HG02763 (cell line): Measurements from ENCODE around the gene CITED1.
"Not testable (repeated sequence)": the region's sequence is repeated elsewhere in the genome, so short reads cannot be mapped to it uniquely, and the experiment has no call there.

Experiments used
- ATAC-seq: cut with Tn5 transposase; IDR thresholded peaks from one replicate; pipeline ENCODE4 v1.9.1; 2021; ENCODE audit warnings: mild to moderate bottlenecking, moderate library complexity; ENCODE audit not compliant: unreplicated experiment

The CITED1 gene

GRCh38 chrX:72305286-72306084, at the start of gene CITED1:
Gene CITED1, minus strand, starts transcription at chrX:72305914. Its CDS starts 3,045 bp downstream, at chrX:72302869.
- no peak for ATAC-seq

- no peak for ATAC-seq
These were observed 47.1 kb upstream of the CITED1 start for GRCh38 chrX:72352786-72353185.

GRCh38 chrX:72351606-72352334, 46.1 kb upstream of the CITED1 start:
- no peak for ATAC-seq

- ATAC-seq, result peak; percentile 83
These were observed 43.5 kb upstream of the CITED1 start for GRCh38 chrX:72349190-72349589.

- ATAC-seq, result no peak
These were observed 42.7 kb upstream of the CITED1 start for GRCh38 chrX:72348247-72348979.

GRCh38 chrX:72347366-72347765, 41.7 kb upstream of the CITED1 start:
- no peak for ATAC-seq

GRCh38 chrX:72346302-72346949, 40.7 kb upstream of the CITED1 start:
- ATAC-seq, result no peak

GRCh38 chrX:72340626-72341025, 34.9 kb upstream of the CITED1 start:
- no peak for ATAC-seq

GRCh38 chrX:72340041-72340440, 34.3 kb upstream of the CITED1 start:
- no peak for ATAC-seq

GRCh38 chrX:72330131-72330530, 24.4 kb upstream of the CITED1 start:
- ATAC-seq, result no peak

GRCh38 chrX:72326605-72327300, 21.0 kb upstream of the CITED1 start:
- no peak for ATAC-seq

- not testable (repeated sequence) for ATAC-seq
These were observed 13.9 kb upstream of the CITED1 start for GRCh38 chrX:72319651-72320050.

GRCh38 chrX:72317139-72317538, 11.4 kb upstream of the CITED1 start:
- ATAC-seq, result no peak

GRCh38 chrX:72316408-72317110, 10.8 kb upstream of the CITED1 start:
- ATAC-seq, result no peak

- ATAC-seq, result no peak
These were observed 9.2 kb upstream of the CITED1 start for GRCh38 chrX:72314881-72315280.

- ATAC-seq, result no peak
These were observed 8.3 kb upstream of the CITED1 start for GRCh38 chrX:72313707-72314641.

- ATAC-seq, result no peak
These were observed 6.7 kb upstream of the CITED1 start for GRCh38 chrX:72312311-72312940.
